Dermis blood vessel endothelial cell (primary cell): Measurements from ENCODE around the gene NUP93. TPM values are rescaled to one million over a fixed set of nuclear protein-coding genes. Genes with fewer than 3 reads are reported as not detected.
A peak's percentile ranks its signal among the peaks of the same experiment; 100 is the strongest.
"Not testable (repeated sequence)": the region's sequence is repeated elsewhere in the genome, so short reads cannot be mapped to it uniquely, and the experiment has no call there.

ENCODE experiments used
- DNase-seq: peaks from one replicate; pipeline ENCODE4 v3.0.0; 2010
- total RNA-seq: library from RNA; depleted of rRNA; stranded (reverse); fragments of >200 nt; gene quantifications from 2 replicates; pipeline ENCODE4 v1.2.3, GENCODE V29; 2014

Gene NUP93
- total RNA-seq, 1 donor from 2014 or later, result 59.7 TPM

- DNase-seq, result no peak
Observed at GRCh38 chr16:56780646-56781045, 50.7 kb downstream of the NUP93 start.

GRCh38 chr16:56781528-56781961 is 51.6 kb downstream of the NUP93 start:
- no peak for DNase-seq

GRCh38 chr16:56783344-56783743 is 53.4 kb downstream of the NUP93 start:
- DNase-seq, result no peak

- DNase-seq, result no peak
Observed at GRCh38 chr16:56785317-56785716, 55.4 kb downstream of the NUP93 start.

- no peak for DNase-seq
Observed at GRCh38 chr16:56787167-56787566, 57.2 kb downstream of the NUP93 start.

- DNase-seq, result no peak
Observed at GRCh38 chr16:56788435-56788834, 58.5 kb downstream of the NUP93 start.

GRCh38 chr16:56789360-56789759 is 59.4 kb downstream of the NUP93 start:
- peak; percentile 76 for DNase-seq

- no peak for DNase-seq
Observed at GRCh38 chr16:56792967-56793366, 63.0 kb downstream of the NUP93 start.

- peak; percentile 74 for DNase-seq
Observed at GRCh38 chr16:56793492-56793891, 63.6 kb downstream of the NUP93 start.

GRCh38 chr16:56795011-56795410 is 65.1 kb downstream of the NUP93 start:
- peak; percentile 58 for DNase-seq

GRCh38 chr16:56797038-56797437 is 67.1 kb downstream of the NUP93 start:
- not testable (repeated sequence) for DNase-seq

- DNase-seq, result no peak
Observed at GRCh38 chr16:56797861-56798260, 67.9 kb downstream of the NUP93 start.

GRCh38 chr16:56798955-56799354 is 69.0 kb downstream of the NUP93 start:
- DNase-seq, result no peak

GRCh38 chr16:56800355-56800754 is 70.4 kb downstream of the NUP93 start:
- no peak for DNase-seq

GRCh38 chr16:56801762-56802161 is 71.8 kb downstream of the NUP93 start:
- DNase-seq, result no peak

GRCh38 chr16:56807011-56807675 is 77.2 kb downstream of the NUP93 start:
- DNase-seq, result peak; percentile 70

- not testable (repeated sequence) for DNase-seq
Observed at GRCh38 chr16:56807676-56808067, 77.7 kb downstream of the NUP93 start.

GRCh38 chr16:56810954-56811353 is 81.0 kb downstream of the NUP93 start:
- no peak for DNase-seq

- DNase-seq, result not testable (repeated sequence)
Observed at GRCh38 chr16:56811602-56812001, 81.7 kb downstream of the NUP93 start.

GRCh38 chr16:56812884-56813283 is 83.0 kb downstream of the NUP93 start:
- peak; percentile 70 for DNase-seq

GRCh38 chr16:56814537-56815432 is 84.9 kb downstream of the NUP93 start:
- peak; percentile 64 for DNase-seq

GRCh38 chr16:56815721-56816120 is 85.8 kb downstream of the NUP93 start:
- no peak for DNase-seq

- no peak for DNase-seq
Observed at GRCh38 chr16:56817056-56817455, 87.1 kb downstream of the NUP93 start.

GRCh38 chr16:56817938-56818337 is 88.0 kb downstream of the NUP93 start:
- DNase-seq, result no peak
